ENCODE measurements around the gene AKAP13. TPM values are rescaled to one million over a fixed set of nuclear protein-coding genes. Genes with fewer than 3 reads are reported as not detected.
A peak's percentile ranks its signal among the peaks of the same experiment; 100 is the strongest.

The AKAP13 gene
- total RNA-seq, 4 donors from 2014 or later = 128 to 460 (median 243) TPM

DNA sequence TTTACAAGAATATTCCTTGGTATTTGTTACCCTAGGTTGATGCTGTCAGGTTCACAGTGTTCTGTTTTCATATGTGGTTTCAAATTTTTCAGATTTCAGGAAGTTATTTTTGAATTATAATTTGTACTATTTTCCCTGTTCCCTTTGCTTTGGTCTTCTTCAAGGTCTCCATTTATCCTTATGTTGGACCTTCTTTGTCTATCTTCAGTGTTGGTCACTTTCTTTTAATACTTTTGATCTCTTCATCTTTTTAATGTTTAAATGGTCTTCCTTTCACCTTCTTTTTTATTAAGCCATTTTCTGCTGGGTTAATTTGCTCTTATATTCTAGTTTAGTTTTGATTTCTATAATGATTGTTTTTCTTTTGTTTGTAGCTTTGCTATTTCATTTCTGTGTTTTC is 353.0 kb downstream of the AKAP13 start:
- no peak overlapping the region for H3K4me3 ChIP-seq
- no peaks in the 10 kb centered on the region for H3K36me3 ChIP-seq
- intact Hi-C loops (cut with DNase I; ENCODE audit: low total_unique reads) = no loop called here
- H3K4me1 ChIP-seq = no peaks in the 10 kb centered on the region
- DNase-seq = no peak
- no peak overlapping the region for H3K27ac ChIP-seq
- no peaks in the 10 kb centered on the region for H3K27me3 ChIP-seq
- peaks cover 0 to 9% of the 10 kb centered on the region in 2 donors for H3K9me3 ChIP-seq
- no peak for TF ChIP-seq POLR2A (IDR thresholded peaks at IDR 0.05)
- TF ChIP-seq, protein P1, sequence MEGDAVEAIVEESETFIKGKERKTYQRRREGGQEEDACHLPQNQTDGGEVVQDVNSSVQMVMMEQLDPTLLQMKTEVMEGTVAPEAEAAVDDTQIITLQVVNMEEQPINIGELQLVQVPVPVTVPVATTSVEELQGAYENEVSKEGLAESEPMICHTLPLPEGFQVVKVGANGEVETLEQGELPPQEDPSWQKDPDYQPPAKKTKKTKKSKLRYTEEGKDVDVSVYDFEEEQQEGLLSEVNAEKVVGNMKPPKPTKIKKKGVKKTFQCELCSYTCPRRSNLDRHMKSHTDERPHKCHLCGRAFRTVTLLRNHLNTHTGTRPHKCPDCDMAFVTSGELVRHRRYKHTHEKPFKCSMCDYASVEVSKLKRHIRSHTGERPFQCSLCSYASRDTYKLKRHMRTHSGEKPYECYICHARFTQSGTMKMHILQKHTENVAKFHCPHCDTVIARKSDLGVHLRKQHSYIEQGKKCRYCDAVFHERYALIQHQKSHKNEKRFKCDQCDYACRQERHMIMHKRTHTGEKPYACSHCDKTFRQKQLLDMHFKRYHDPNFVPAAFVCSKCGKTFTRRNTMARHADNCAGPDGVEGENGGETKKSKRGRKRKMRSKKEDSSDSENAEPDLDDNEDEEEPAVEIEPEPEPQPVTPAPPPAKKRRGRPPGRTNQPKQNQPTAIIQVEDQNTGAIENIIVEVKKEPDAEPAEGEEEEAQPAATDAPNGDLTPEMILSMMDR (IDR thresholded peaks at IDR 0.05) = no peak

DNA sequence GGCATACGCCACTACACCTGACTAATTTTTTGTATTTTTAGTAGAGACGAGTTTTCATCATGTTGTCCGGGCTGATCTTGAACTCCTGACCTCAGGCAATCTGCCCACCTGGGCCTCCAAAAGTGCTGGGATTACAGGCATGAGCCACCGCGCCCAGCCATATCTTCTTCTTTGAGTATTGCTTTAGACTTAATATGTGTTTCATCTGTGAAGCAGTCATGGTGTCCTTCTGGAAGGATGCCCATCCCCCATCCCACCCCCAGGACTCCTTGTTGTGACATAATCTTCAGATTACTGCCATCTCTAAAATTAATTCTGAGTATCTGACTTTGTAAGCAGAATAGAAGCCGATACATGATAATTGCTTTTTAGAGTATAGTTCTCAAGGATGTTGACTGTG is 356.7 kb downstream of the AKAP13 start:
- H3K36me3 ChIP-seq = no peaks in the 10 kb centered on the region

DNA sequence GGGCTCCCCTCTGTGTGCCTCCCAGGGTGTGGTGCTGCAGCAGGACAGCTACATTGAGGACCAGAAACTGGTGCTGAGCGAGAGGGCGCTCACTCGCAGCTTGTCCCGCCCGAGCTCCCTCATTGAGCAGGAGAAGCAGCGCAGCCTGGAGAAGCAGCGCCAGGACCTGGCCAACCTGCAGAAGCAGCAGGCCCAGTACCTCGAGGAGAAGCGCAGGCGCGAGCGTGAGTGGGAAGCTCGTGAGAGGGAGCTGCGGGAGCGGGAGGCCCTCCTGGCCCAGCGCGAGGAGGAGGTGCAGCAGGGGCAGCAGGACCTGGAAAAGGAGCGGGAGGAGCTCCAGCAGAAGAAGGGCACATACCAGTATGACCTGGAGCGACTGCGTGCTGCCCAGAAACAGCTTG is 360.6 kb downstream of the AKAP13 start:
- H3K9me3 ChIP-seq = no peaks in the 10 kb centered on the region
- H3K27ac ChIP-seq = peak overlapping the region; percentile 58 to 62
- H3K4me3 ChIP-seq = no peak overlapping the region
- H3K36me3 ChIP-seq = no peaks in the 10 kb centered on the region
- TF ChIP-seq, protein P1 (IDR thresholded peaks at IDR 0.05) = no peak
- intact Hi-C loops (cut with DNase I; ENCODE audit: low total_unique reads) = no loop called here
- H3K27me3 ChIP-seq = no peaks in the 10 kb centered on the region
- DNase-seq = peak in 1 of 2 donors; percentile 31
- peaks cover 0 to 7% of the 10 kb centered on the region in 2 donors for H3K4me1 ChIP-seq

More for the DNA sequence above, 356.7 kb downstream of the AKAP13 start:
- Histone ChIP-seq H3K9me3 (peaks cover 0 to 9% of the 10 kb centered on the region in 2 donors), H3K27me3 (no peaks in the 10 kb centered on the region), H3K27ac (peak overlapping the region in 1 of 2 donors; percentile 39), H3K4me1 (peaks cover 0 to 7% of the 10 kb centered on the region in 2 donors), H3K4me3 (no peak overlapping the region)
- TF ChIP-seq POLR2A (IDR thresholded peaks at IDR 0.05) = no peak
- TF ChIP-seq, protein P1 (IDR thresholded peaks at IDR 0.05) = no peak
- DNase-seq = no peak
- intact Hi-C loops (cut with DNase I; ENCODE audit: low total_unique reads) = loop anchor here (5.0 kb wide), 1 partner anchor 55 kb away; the partner anchor contains the start of gene KLHL25

DNA sequence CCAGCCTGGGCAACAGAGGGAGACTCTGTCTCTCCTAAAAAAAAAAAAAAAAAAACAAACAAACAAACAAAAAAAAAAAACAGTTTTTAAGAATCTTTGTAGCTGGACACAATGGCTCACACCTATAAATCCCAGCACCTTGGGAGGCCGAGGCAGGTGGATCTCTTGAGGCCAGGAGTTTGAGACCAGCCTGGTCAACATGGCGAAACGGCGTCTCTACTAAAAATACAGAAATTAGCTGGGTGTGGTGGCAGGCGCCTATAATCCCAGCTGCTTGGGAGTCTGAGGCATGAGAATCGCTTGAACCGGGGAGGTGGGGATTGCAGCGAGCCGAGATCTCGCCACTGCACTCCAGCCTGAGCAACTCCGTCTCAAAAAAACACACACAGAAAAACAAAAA is 361.3 kb downstream of the AKAP13 start:
- Histone ChIP-seq H3K27ac (peak overlapping the region; percentile 58 to 62), H3K9me3 (no peaks in the 10 kb centered on the region), H3K4me1 (peaks cover 0 to 7% of the 10 kb centered on the region in 2 donors), H3K27me3 (no peaks in the 10 kb centered on the region), H3K36me3 (no peaks in the 10 kb centered on the region), H3K4me3 (no peak overlapping the region)
- TF ChIP-seq POLR2A (IDR thresholded peaks at IDR 0.05) = no peak
- TF ChIP-seq, protein P1 (IDR thresholded peaks at IDR 0.05) = no peak
- intact Hi-C loops (cut with DNase I; ENCODE audit: low total_unique reads) = no loop called here
- DNase-seq = peak in 1 of 2 donors; percentile 14

DNA sequence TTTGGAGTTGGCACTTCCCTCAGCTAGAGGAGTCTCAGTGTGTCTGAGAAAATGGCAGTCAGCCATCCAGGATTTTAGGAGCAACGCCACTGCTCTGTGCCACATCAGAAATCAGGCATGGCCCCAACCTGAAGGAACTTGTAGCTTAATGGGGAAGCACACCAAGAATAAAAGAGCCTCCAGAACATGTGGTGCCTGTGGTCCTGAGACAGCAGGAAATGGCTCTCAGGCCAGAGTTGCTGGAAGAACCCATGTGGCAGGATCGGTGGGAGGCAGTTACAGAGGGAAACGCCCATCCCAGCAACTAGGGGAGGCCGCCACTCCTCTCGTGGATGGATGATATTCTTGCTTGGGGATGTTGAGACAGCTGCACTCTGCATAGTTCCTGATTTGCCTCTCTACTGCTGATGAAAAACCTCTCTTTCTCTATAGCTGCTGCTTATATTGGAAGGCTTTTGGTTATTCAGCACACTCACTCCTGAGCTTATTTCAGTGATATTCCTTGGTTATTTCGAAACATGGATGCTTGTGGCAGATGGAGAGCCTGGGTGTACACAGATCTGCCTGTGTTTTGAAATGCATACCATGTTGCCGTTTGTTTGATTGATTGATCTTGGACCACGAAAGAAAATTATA is 361.9 kb downstream of the AKAP13 start:
- no peaks in the 10 kb centered on the region for H3K36me3 ChIP-seq
- no peak overlapping the region for H3K4me3 ChIP-seq
- TF ChIP-seq, protein P1 (IDR thresholded peaks at IDR 0.05) = no peak
- TF ChIP-seq POLR2A (IDR thresholded peaks at IDR 0.05) = no peak
- no peaks in the 10 kb centered on the region for H3K27me3 ChIP-seq
- peaks cover 0 to 7% of the 10 kb centered on the region in 2 donors for H3K4me1 ChIP-seq
- peak in 1 of 2 donors; percentile 44 for DNase-seq
- peak overlapping the region; percentile 58 to 62 for H3K27ac ChIP-seq
- H3K9me3 ChIP-seq = no peaks in the 10 kb centered on the region
- intact Hi-C loops (cut with DNase I; ENCODE audit: low total_unique reads) = no loop called here

Data from uterus (tissue), 4 donors.